ENCODE results near the gene PARD3B. TPM values are rescaled to one million over a fixed set of nuclear protein-coding genes. Genes with fewer than 3 reads are reported as not detected.

The PARD3B gene
- total RNA-seq, 2 donors from 2014 or later = 14.7 to 25.0 TPM

GRCh38 chr2:204503869-204504268, 41.4 kb upstream of the PARD3B start:
- intact Hi-C loops (cut with DNase I) = no loop called here
- no peak overlapping the region for H3K4me3 ChIP-seq
- H3K9me3 ChIP-seq = no peaks in the 10 kb centered on the region
- TF ChIP-seq CTCF (IDR thresholded peaks at IDR 0.05) (no peak), POLR2A (IDR thresholded peaks at IDR 0.05) (no peak)
- H3K4me1 ChIP-seq (replicated peaks) = no peaks in the 10 kb centered on the region
- DNase-seq (ENCODE audit: low spot score) = no peak
- WGBS = 46% methylated on average over 2 of the region's 2 CpGs
- no peaks in the 10 kb centered on the region for H3K27me3 ChIP-seq (replicated peaks; ENCODE audit: insufficient read depth)
- H3K36me3 ChIP-seq = no peaks in the 10 kb centered on the region
- H3K27ac ChIP-seq = no peak overlapping the region

GRCh38 chr2:204504594-204504993, 40.7 kb upstream of the PARD3B start:
- no peak for TF ChIP-seq POLR2A (IDR thresholded peaks at IDR 0.05)
- no peak for TF ChIP-seq CTCF (IDR thresholded peaks at IDR 0.05)
- TF ChIP-seq POLR2AphosphoS5 (IDR thresholded peaks at IDR 0.05) = no peak
- no peak overlapping the region for H3K4me3 ChIP-seq
- no peak for DNase-seq (ENCODE audit: low spot score)
- H3K27me3 ChIP-seq (replicated peaks; ENCODE audit: insufficient read depth) = no peaks in the 10 kb centered on the region
- no peaks in the 10 kb centered on the region for H3K9me3 ChIP-seq
- no peaks in the 10 kb centered on the region for H3K4me1 ChIP-seq (replicated peaks)
- no peak overlapping the region for H3K27ac ChIP-seq
- intact Hi-C loops (cut with DNase I) = no loop called here
- 67% methylated on average over 2 of the region's 2 CpGs for WGBS
- no peaks in the 10 kb centered on the region for H3K36me3 ChIP-seq

GRCh38 chr2:204505488-204505887, 39.8 kb upstream of the PARD3B start:
- Histone ChIP-seq H3K9me3 (no peaks in the 10 kb centered on the region), H3K27me3 (replicated peaks; ENCODE audit: insufficient read depth) (no peaks in the 10 kb centered on the region), H3K4me1 (replicated peaks) (no peaks in the 10 kb centered on the region), H3K27ac (no peak overlapping the region), H3K36me3 (no peaks in the 10 kb centered on the region), H3K4me3 (no peak overlapping the region)
- TF ChIP-seq POLR2A (IDR thresholded peaks at IDR 0.05) (no peak), CTCF (IDR thresholded peaks at IDR 0.05) (no peak), POLR2AphosphoS5 (IDR thresholded peaks at IDR 0.05) (no peak)
- intact Hi-C loops (cut with DNase I) = no loop called here
- WGBS = 69% methylated on average over 2 of the region's 2 CpGs
- DNase-seq (ENCODE audit: low spot score) = no peak

- TF ChIP-seq POLR2A (IDR thresholded peaks at IDR 0.05) (no peak), CTCF (IDR thresholded peaks at IDR 0.05) (no peak), POLR2AphosphoS5 (IDR thresholded peaks at IDR 0.05) (no peak)
- Histone ChIP-seq H3K36me3 (no peaks in the 10 kb centered on the region), H3K4me1 (replicated peaks) (no peaks in the 10 kb centered on the region), H3K9me3 (no peaks in the 10 kb centered on the region), H3K27me3 (replicated peaks; ENCODE audit: insufficient read depth) (no peaks in the 10 kb centered on the region), H3K27ac (no peak overlapping the region), H3K4me3 (no peak overlapping the region)
- WGBS = 86% methylated on average over 4 of the region's 4 CpGs
- no peak for DNase-seq (ENCODE audit: low spot score)
- intact Hi-C loops (cut with DNase I) = no loop called here
These were observed 39.3 kb upstream of the PARD3B start for GRCh38 chr2:204505946-204506345.

GRCh38 chr2:204507636-204508035, 37.6 kb upstream of the PARD3B start:
- intact Hi-C loops (cut with DNase I) = no loop called here
- Histone ChIP-seq H3K36me3 (no peaks in the 10 kb centered on the region), H3K4me1 (replicated peaks) (no peaks in the 10 kb centered on the region), H3K9me3 (no peaks in the 10 kb centered on the region), H3K27ac (no peak overlapping the region), H3K27me3 (replicated peaks; ENCODE audit: insufficient read depth) (no peaks in the 10 kb centered on the region), H3K4me3 (no peak overlapping the region)
- DNase-seq (ENCODE audit: low spot score) = no peak
- TF ChIP-seq POLR2A (IDR thresholded peaks at IDR 0.05) (no peak), POLR2AphosphoS5 (IDR thresholded peaks at IDR 0.05) (no peak), CTCF (IDR thresholded peaks at IDR 0.05) (no peak)
- 96% methylated on average over 5 of the region's 5 CpGs for WGBS

All from prostate gland (tissue), 2 donors.